B cell (primary cell): ENCODE data around the gene CLDND2. TPM values are rescaled to one million over a fixed set of nuclear protein-coding genes. Genes with fewer than 3 reads are reported as not detected.

Experiments used
- ATAC-seq: fragments of 200-7000 bp; cut with Tn5 transposase; one replicate; pipeline ENCODE4 v1.10.0; 2021; ENCODE audit warnings: low read depth, mild to moderate bottlenecking, moderate number of reproducible peaks, moderate library complexity
- CTCF ChIA-PET: fragments of 350-600 bp; sonication (Branson Sonifier 250); formaldehyde crosslinking; loops from one replicate; lab custom pipeline; 2021; ENCODE audit warnings: antibody characterized with exemption, inconsistent platforms; lab: Charles Lee
- POLR2A ChIA-PET: fragments of 350-600 bp; sonication (Branson Sonifier 250); formaldehyde crosslinking; loops from one replicate; lab custom pipeline; 2021; ENCODE audit warnings: antibody characterized with exemption; lab: Charles Lee
- DNase-seq: peaks from one replicate; pipeline ENCODE4 v3.0.0; 2013
- H2AFZ ChIP-seq: 2 replicates; pipeline ENCODE4 v1.6.1; 2012; ENCODE audit warnings: mild to moderate bottlenecking, low read depth, low read length; ENCODE audit not compliant: insufficient read depth, poor library complexity, severe bottlenecking
- H3K27ac ChIP-seq, 2 donors: 1 replicate in 1 of 2; 2 replicates in 1 of 2; pipeline ENCODE4 v1.5.1; 2012 to 2013; ENCODE audit warnings: low read length in 2 of 2, mild to moderate bottlenecking in 2 of 2, moderate library complexity in 1 of 2
- H3K27me3 ChIP-seq, 4 experiments: fragments of 200-600 bp in 1 of 4; sonication (generic) in 1 of 4; replicated peaks in 1 of 4; 1 replicate in 2 of 4; 2 replicates in 2 of 4; pipeline versions ENCODE4 v1.6.1 to v1.7.0; 2013 to 2016; ENCODE audit warnings: low read length in 3 of 4, mild to moderate bottlenecking in 2 of 4, mixed read lengths in 1 of 4, moderate library complexity in 1 of 4; ENCODE audit not compliant: insufficient read depth in 4 of 4, control insufficient read depth in 3 of 4; ENCODE audit errors: control extremely low read depth in 1 of 4
- H3K36me3 ChIP-seq, 2 experiments: replicated peaks in 1 of 2; 1 replicate in 1 of 2; 2 replicates in 1 of 2; pipeline versions ENCODE4 v1.6.1 to v1.7.1; 2013; ENCODE audit warnings: low read length in 1 of 2; ENCODE audit not compliant: insufficient read depth in 2 of 2, control insufficient read depth in 1 of 2; ENCODE audit errors: control extremely low read depth in 1 of 2, extremely low read depth in 1 of 2
- H3K4me1 ChIP-seq, 2 donors: fragments of 200-600 bp in 1 of 2; sonication (generic) in 1 of 2; 1 replicate in 1 of 2; 2 replicates in 1 of 2; pipeline versions ENCODE4 v1.5.1 to v1.6.1; 2013 to 2017; ENCODE audit warnings: low read length in 2 of 2; ENCODE audit not compliant: control insufficient read depth in 2 of 2, insufficient read depth in 2 of 2
- H3K4me2 ChIP-seq: replicated peaks from 2 replicates; pipeline ENCODE3; 2012; ENCODE audit warnings: mild to moderate bottlenecking, low read depth, low read length; ENCODE audit not compliant: poor library complexity, severe bottlenecking
- H3K4me3 ChIP-seq, 5 experiments: fragments of 200-600 bp in 1 of 5; sonication (generic) in 1 of 5; 1 replicate in 3 of 5; 2 replicates in 2 of 5; pipeline versions ENCODE4 v1.5.1 to v1.7.0; 2011 to 2016; ENCODE audit warnings: low read length in 4 of 5, mild to moderate bottlenecking in 4 of 5, low read depth in 2 of 5, control low read depth in 1 of 5, moderate library complexity in 1 of 5; ENCODE audit not compliant: insufficient read depth in 1 of 5; ENCODE audit errors: control extremely low read depth in 1 of 5, extremely low read depth in 1 of 5
- H3K79me2 ChIP-seq: fragments of 200-600 bp; sonication (generic); one replicate; pipeline ENCODE4 v1.6.0; 2016; ENCODE audit warnings: low read length; ENCODE audit not compliant: control insufficient read depth, insufficient read depth
- H3K9ac ChIP-seq: fragments of 200-600 bp; sonication (generic); 2 replicates; pipeline ENCODE4 v1.6.1; 2017; ENCODE audit warnings: mild to moderate bottlenecking, low read length, moderate library complexity
- H3K9me3 ChIP-seq, 3 donors: one replicate each; pipeline versions ENCODE4 v1.6.1 to v1.7.1; 2013; ENCODE audit warnings: low read length in 2 of 3; ENCODE audit not compliant: control insufficient read depth in 2 of 3, insufficient read depth in 1 of 3; ENCODE audit errors: control extremely low read depth in 1 of 3
- H4K20me1 ChIP-seq: 2 replicates; pipeline ENCODE4 v1.6.0; 2012; ENCODE audit warnings: mild to moderate bottlenecking, low read length; ENCODE audit not compliant: insufficient read depth, control insufficient read depth, poor library complexity, severe bottlenecking
- H3K27ac Mint-ChIP-seq: one replicate; pipeline ENCODE4 v1.8.0; 2021; ENCODE audit warnings: mixed read lengths
- H3K27me3 Mint-ChIP-seq: one replicate; pipeline ENCODE4 v1.8.0; 2021; ENCODE audit warnings: mixed read lengths
- H3K4me1 Mint-ChIP-seq: one replicate; pipeline ENCODE4 v1.8.0; 2021; ENCODE audit warnings: mixed read lengths
- H3K4me3 Mint-ChIP-seq: one replicate; pipeline ENCODE4 v1.8.0; 2021; ENCODE audit warnings: mixed read lengths
- H3K9me3 Mint-ChIP-seq: one replicate; pipeline ENCODE4 v1.8.0; 2022; ENCODE audit warnings: mixed read lengths; ENCODE audit not compliant: insufficient read depth
- EZH2 ChIP-seq: IDR thresholded peaks from 2 replicates; pipeline ENCODE4 v1.6.1; 2012; ENCODE audit warnings: borderline replicate concordance, low read depth, mild to moderate bottlenecking, moderate library complexity, low read length; ENCODE audit not compliant: insufficient read depth, poor library complexity, severe bottlenecking
- WGBS: methylation state at CpG from one replicate; pipeline ENCODE4 v1.1.5; 2013; ENCODE audit warnings: missing lambda C conversion rate; ENCODE audit not compliant: insufficient coverage; 5-methylcytosine and 5-hydroxymethylcytosine counted together
- intact Hi-C: fragments of 100-400 bp; cut with micrococcal nuclease; formaldehyde crosslinking; loops from one replicate; pipeline ENCODE4 v1.10.0; 2022
- polyA plus RNA-seq: library from polyadenylated mRNA; depleted of rRNA; stranded (reverse); fragments of >200 nt; gene quantifications from 2 replicates; pipeline ENCODE4 v1.2.3, GENCODE V29; 2012
- total RNA-seq, 2 donors: library from RNA; stranded (reverse); fragments of 120-200 nt in 1 of 2; gene quantifications; 1 replicate in 1 of 2; 2 replicates in 1 of 2; pipeline versions ENCODE4 v1.2.3 to v1.2.4, GENCODE V29; 2013 to 2022
- TF ChIP-seq, protein P1 (sequence below): fragments of 200-600 bp; IDR thresholded peaks from one replicate; pipeline ENCODE4 v1.8.0; 2022; ENCODE audit warnings: antibody characterized with exemption, mild to moderate bottlenecking

CLDND2 gene
- total and polyA plus RNA-seq, 2 donors (not counting 1 experiment from before 2014, with no cell fraction given): 1.9 TPM; not detected in 1

DNA sequence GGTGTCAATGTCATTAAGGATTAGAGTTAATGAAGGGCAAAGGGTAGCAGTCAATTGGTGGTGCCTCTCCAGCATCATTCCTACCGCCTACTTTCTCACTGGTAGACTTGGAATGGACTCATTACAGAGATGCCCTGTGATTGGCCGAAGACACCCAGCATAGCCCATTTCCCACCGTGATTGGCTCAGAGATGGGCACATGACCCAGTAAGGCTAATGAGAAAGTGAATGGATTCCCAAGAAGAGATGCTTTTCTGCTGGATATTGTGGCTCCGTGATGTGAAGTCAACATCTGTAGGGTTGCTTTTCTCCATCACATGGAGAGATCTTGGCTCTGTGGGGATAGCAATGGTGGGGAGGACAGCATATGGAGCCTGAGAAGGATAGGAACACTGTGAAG lies 38.4 kb downstream of the CLDND2 start:
- TF ChIP-seq, protein P1, sequence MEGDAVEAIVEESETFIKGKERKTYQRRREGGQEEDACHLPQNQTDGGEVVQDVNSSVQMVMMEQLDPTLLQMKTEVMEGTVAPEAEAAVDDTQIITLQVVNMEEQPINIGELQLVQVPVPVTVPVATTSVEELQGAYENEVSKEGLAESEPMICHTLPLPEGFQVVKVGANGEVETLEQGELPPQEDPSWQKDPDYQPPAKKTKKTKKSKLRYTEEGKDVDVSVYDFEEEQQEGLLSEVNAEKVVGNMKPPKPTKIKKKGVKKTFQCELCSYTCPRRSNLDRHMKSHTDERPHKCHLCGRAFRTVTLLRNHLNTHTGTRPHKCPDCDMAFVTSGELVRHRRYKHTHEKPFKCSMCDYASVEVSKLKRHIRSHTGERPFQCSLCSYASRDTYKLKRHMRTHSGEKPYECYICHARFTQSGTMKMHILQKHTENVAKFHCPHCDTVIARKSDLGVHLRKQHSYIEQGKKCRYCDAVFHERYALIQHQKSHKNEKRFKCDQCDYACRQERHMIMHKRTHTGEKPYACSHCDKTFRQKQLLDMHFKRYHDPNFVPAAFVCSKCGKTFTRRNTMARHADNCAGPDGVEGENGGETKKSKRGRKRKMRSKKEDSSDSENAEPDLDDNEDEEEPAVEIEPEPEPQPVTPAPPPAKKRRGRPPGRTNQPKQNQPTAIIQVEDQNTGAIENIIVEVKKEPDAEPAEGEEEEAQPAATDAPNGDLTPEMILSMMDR: no peak
- no peak overlapping the region for H3K27ac ChIP-seq
- 100% methylated on average over 3 of the region's 4 CpGs for WGBS
- CTCF ChIA-PET: no interaction called here
- H3K27ac Mint-ChIP-seq: no peak overlapping the region
- peaks cover 0 to 32% (median 3%) of the 10 kb centered on the region in 3 donors for H3K9me3 ChIP-seq
- peaks cover 4% of the 10 kb centered on the region for H3K9me3 Mint-ChIP-seq
- no peak overlapping the region for H3K4me3 Mint-ChIP-seq
- H3K27me3 Mint-ChIP-seq: peaks cover 43% of the 10 kb centered on the region
- H3K4me1 Mint-ChIP-seq: peaks cover 10% of the 10 kb centered on the region
- H3K79me2 ChIP-seq: no peaks in the 10 kb centered on the region
- intact Hi-C loops: no loop called here
- H2AFZ ChIP-seq: no peak overlapping the region
- H3K9ac ChIP-seq: no peak overlapping the region
- H3K4me2 ChIP-seq: no peak overlapping the region
- ATAC-seq: no peak
- H3K27me3 ChIP-seq: peaks cover 0 to 50% (median 28%) of the 10 kb centered on the region in 4 experiments
- POLR2A ChIA-PET: no interaction called here
- no peaks in the 10 kb centered on the region for H3K36me3 ChIP-seq
- no peak overlapping the region for H3K4me3 ChIP-seq
- no peaks in the 10 kb centered on the region for H4K20me1 ChIP-seq
- peaks cover 12 to 20% of the 10 kb centered on the region in 2 donors for H3K4me1 ChIP-seq
- DNase-seq: no peak

DNA sequence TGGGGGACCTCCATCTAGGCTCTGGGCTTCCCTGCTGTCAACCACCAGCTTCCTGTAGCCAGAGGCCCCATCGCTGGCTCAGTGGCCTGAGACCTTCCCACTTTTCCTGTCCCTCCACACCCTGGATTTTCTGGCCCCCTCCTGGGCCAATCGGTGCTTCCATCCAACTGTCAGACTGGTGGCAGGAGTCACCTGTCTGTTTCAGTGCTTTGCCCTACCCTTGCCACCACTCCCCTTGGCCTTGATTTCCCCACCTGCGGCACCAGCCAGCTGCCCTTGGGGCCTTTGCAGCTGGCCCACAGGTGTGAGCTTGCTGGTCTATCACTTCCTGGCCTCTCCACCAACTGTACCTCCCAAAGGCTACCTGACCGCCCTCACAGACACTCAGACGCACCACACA lies 39.4 kb downstream of the CLDND2 start:
- peaks cover 11% of the 10 kb centered on the region for H3K4me1 Mint-ChIP-seq
- Histone ChIP-seq H3K4me3 (no peak overlapping the region), H3K79me2 (no peaks in the 10 kb centered on the region), H3K27ac (no peak overlapping the region), H4K20me1 (no peaks in the 10 kb centered on the region), H3K9me3 (peaks cover 0 to 32% (median 3%) of the 10 kb centered on the region in 3 donors), H3K9ac (no peak overlapping the region), H3K4me2 (no peak overlapping the region), H2AFZ (no peak overlapping the region), H3K27me3 (peaks cover 0 to 53% (median 29%) of the 10 kb centered on the region in 4 experiments), H3K36me3 (no peaks in the 10 kb centered on the region), H3K4me1 (peaks cover 12 to 20% of the 10 kb centered on the region in 2 donors)
- intact Hi-C loops: no loop called here
- 81% methylated on average over 5 of the region's 5 CpGs for WGBS
- no peak overlapping the region for H3K4me3 Mint-ChIP-seq
- H3K27ac Mint-ChIP-seq: no peak overlapping the region
- H3K27me3 Mint-ChIP-seq: peaks cover 50% of the 10 kb centered on the region
- peaks cover 4% of the 10 kb centered on the region for H3K9me3 Mint-ChIP-seq
- no peak for ATAC-seq
- no peak for DNase-seq
- ChIA-PET CTCF (no interaction called here), POLR2A (no interaction called here)
- TF ChIP-seq EZH2: no peak
- TF ChIP-seq, protein P1: no peak
